Loucy (cell line): ENCODE data around the gene FRMD1.

Experiments
- H2AFZ ChIP-seq: fragments of 200-600 bp; sonication (generic); 2 replicates; pipeline ENCODE4 v1.6.0; 2016; ENCODE audit warnings: antibody characterized with exemption, mild to moderate bottlenecking, low read length, moderate library complexity
- H3F3A ChIP-seq: fragments of 200-600 bp; 2 replicates; pipeline ENCODE4 v1.6.0; 2016; ENCODE audit warnings: antibody characterized with exemption, low read depth, mild to moderate bottlenecking
- H3K27me3 ChIP-seq: fragments of 200-600 bp; sonication (generic); 2 replicates; pipeline ENCODE4 v1.6.1; 2014; ENCODE audit warnings: low read length, mild to moderate bottlenecking; ENCODE audit not compliant: insufficient read depth, poor library complexity, severe bottlenecking
- H3K36me3 ChIP-seq: fragments of 200-600 bp; sonication (generic); 2 replicates; pipeline ENCODE4 v1.6.1; 2016; ENCODE audit warnings: low read length; ENCODE audit not compliant: insufficient read depth
- H3K4me1 ChIP-seq: fragments of 200-600 bp; sonication (generic); 2 replicates; pipeline ENCODE4 v1.5.1; 2014; ENCODE audit warnings: low read length, mild to moderate bottlenecking; ENCODE audit not compliant: insufficient read depth, poor library complexity, severe bottlenecking
- H3K4me2 ChIP-seq: fragments of 200-600 bp; sonication (generic); 2 replicates; pipeline ENCODE4 v1.6.0; 2014; ENCODE audit warnings: antibody characterized with exemption, low read length, low read depth, mild to moderate bottlenecking; ENCODE audit not compliant: poor library complexity, severe bottlenecking
- H3K4me3 ChIP-seq: fragments of 200-600 bp; sonication (generic); 2 replicates; pipeline ENCODE4 v1.5.1; 2014; ENCODE audit warnings: low read length, mild to moderate bottlenecking, mixed read lengths; ENCODE audit not compliant: poor library complexity, severe bottlenecking
- H3K79me2 ChIP-seq: fragments of 200-600 bp; sonication (generic); 2 replicates; pipeline ENCODE4 v1.6.1; 2014; ENCODE audit warnings: low read length; ENCODE audit not compliant: insufficient read depth
- H3K9ac ChIP-seq: fragments of 200-600 bp; sonication (generic); 2 replicates; pipeline ENCODE4 v1.6.0; 2014; ENCODE audit warnings: mild to moderate bottlenecking, low read depth, low read length, moderate library complexity; ENCODE audit not compliant: poor library complexity, severe bottlenecking
- H3K9me2 ChIP-seq: fragments of 200-600 bp; sonication (generic); replicated peaks from 2 replicates; pipeline ENCODE4 v1.6.1; 2016; ENCODE audit warnings: low read depth, low read length, mixed read lengths
- H3K9me3 ChIP-seq: fragments of 200-600 bp; sonication (generic); 2 replicates; pipeline ENCODE4 v1.6.1; 2014; ENCODE audit warnings: mild to moderate bottlenecking, antibody characterized with exemption, low read length, low read depth; ENCODE audit not compliant: insufficient read depth
- H4K20me1 ChIP-seq: fragments of 200-600 bp; sonication (generic); 2 replicates; pipeline ENCODE4 v1.6.0; 2014; ENCODE audit warnings: antibody characterized with exemption, low read length, mild to moderate bottlenecking; ENCODE audit not compliant: insufficient read depth, poor library complexity, severe bottlenecking
- EZH2phosphoT487 ChIP-seq: fragments of 200-600 bp; IDR thresholded peaks from 2 replicates; pipeline ENCODE4 v1.6.1; 2018; ENCODE audit warnings: antibody characterized with exemption, mild to moderate bottlenecking, moderate library complexity, borderline replicate concordance
- TF ChIP-seq, protein P1 (sequence below): fragments of 200-600 bp; sonication (generic); conservative IDR thresholded peaks from 2 replicates; pipeline ENCODE4 v1.5.1; 2014; ENCODE audit warnings: mild to moderate bottlenecking, antibody characterized with exemption, low read length

Gene FRMD1

GRCh38 chr6:168013250-168013915, 65.6 kb downstream of the FRMD1 start:
- H3K4me2 ChIP-seq = no peak overlapping the region
- H3K27me3 ChIP-seq = no peaks in the 10 kb centered on the region
- no peak overlapping the region for H3K4me3 ChIP-seq
- no peaks in the 10 kb centered on the region for H4K20me1 ChIP-seq
- H3K9me3 ChIP-seq = peaks cover 22% of the 10 kb centered on the region
- no peaks in the 10 kb centered on the region for H3K9me2 ChIP-seq
- TF ChIP-seq EZH2phosphoT487 = no peak
- TF ChIP-seq, protein P1, sequence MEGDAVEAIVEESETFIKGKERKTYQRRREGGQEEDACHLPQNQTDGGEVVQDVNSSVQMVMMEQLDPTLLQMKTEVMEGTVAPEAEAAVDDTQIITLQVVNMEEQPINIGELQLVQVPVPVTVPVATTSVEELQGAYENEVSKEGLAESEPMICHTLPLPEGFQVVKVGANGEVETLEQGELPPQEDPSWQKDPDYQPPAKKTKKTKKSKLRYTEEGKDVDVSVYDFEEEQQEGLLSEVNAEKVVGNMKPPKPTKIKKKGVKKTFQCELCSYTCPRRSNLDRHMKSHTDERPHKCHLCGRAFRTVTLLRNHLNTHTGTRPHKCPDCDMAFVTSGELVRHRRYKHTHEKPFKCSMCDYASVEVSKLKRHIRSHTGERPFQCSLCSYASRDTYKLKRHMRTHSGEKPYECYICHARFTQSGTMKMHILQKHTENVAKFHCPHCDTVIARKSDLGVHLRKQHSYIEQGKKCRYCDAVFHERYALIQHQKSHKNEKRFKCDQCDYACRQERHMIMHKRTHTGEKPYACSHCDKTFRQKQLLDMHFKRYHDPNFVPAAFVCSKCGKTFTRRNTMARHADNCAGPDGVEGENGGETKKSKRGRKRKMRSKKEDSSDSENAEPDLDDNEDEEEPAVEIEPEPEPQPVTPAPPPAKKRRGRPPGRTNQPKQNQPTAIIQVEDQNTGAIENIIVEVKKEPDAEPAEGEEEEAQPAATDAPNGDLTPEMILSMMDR = no peak
- H3K36me3 ChIP-seq = no peaks in the 10 kb centered on the region
- no peaks in the 10 kb centered on the region for H3K4me1 ChIP-seq
- no peak overlapping the region for H3K9ac ChIP-seq
- no peaks in the 10 kb centered on the region for H3K79me2 ChIP-seq
- no peaks in the 10 kb centered on the region for H3F3A ChIP-seq
- no peak overlapping the region for H2AFZ ChIP-seq

GRCh38 chr6:168012431-168013249, 66.4 kb downstream of the FRMD1 start:
- no peaks in the 10 kb centered on the region for H3K79me2 ChIP-seq
- H2AFZ ChIP-seq = no peak overlapping the region
- H3K9ac ChIP-seq = no peak overlapping the region
- peaks cover 19% of the 10 kb centered on the region for H3K9me3 ChIP-seq
- no peaks in the 10 kb centered on the region for H3F3A ChIP-seq
- H3K36me3 ChIP-seq = no peaks in the 10 kb centered on the region
- TF ChIP-seq, protein P1 = no peak
- TF ChIP-seq EZH2phosphoT487 = no peak
- no peaks in the 10 kb centered on the region for H4K20me1 ChIP-seq
- H3K4me1 ChIP-seq = no peaks in the 10 kb centered on the region
- no peaks in the 10 kb centered on the region for H3K27me3 ChIP-seq
- H3K4me2 ChIP-seq = no peak overlapping the region
- H3K9me2 ChIP-seq = no peaks in the 10 kb centered on the region
- no peak overlapping the region for H3K4me3 ChIP-seq

GRCh38 chr6:168011291-168011690, 67.7 kb downstream of the FRMD1 start:
- peaks cover 19% of the 10 kb centered on the region for H3K9me3 ChIP-seq
- no peaks in the 10 kb centered on the region for H3F3A ChIP-seq
- no peaks in the 10 kb centered on the region for H3K9me2 ChIP-seq
- H3K4me3 ChIP-seq = no peak overlapping the region
- no peaks in the 10 kb centered on the region for H3K4me1 ChIP-seq
- no peaks in the 10 kb centered on the region for H3K27me3 ChIP-seq
- H3K36me3 ChIP-seq = no peaks in the 10 kb centered on the region
- H3K4me2 ChIP-seq = no peak overlapping the region
- H3K9ac ChIP-seq = no peak overlapping the region
- no peaks in the 10 kb centered on the region for H3K79me2 ChIP-seq
- no peak overlapping the region for H2AFZ ChIP-seq
- TF ChIP-seq, protein P1 = no peak
- no peak for TF ChIP-seq EZH2phosphoT487
- no peaks in the 10 kb centered on the region for H4K20me1 ChIP-seq
